IMR-90 (cell line): ENCODE data around the gene THEM4. TPM values are rescaled to one million over a fixed set of nuclear protein-coding genes. Genes with fewer than 3 reads are reported as not detected.

ENCODE experiments used
- ATAC-seq: fragments of 200-7000 bp; cut with Tn5 transposase; 2 replicates; pipeline ENCODE4 v1.9.1; 2020; ENCODE audit warnings: low read depth, mild to moderate bottlenecking, moderate library complexity
- BruUV-seq: library from RNA; stranded (reverse); fragments of 400-500 nt; replicated peaks from 2 replicates; lab custom pipeline; 2021; lab: Mats Ljungman, UMichigan
- CTCF ChIA-PET: fragments of 300-600 bp; formaldehyde crosslinking; extraction: SDS; loops from one replicate; lab custom pipeline; 2021; ENCODE audit warnings: antibody characterized with exemption; lab: Yijun Ruan, JAX
- POLR2A ChIA-PET: fragments of 300-600 bp; sonication (Branson Sonifier 250); formaldehyde crosslinking; loops from one replicate; lab custom pipeline; 2022; ENCODE audit warnings: antibody characterized with exemption; ENCODE audit not compliant: unreplicated experiment; lab: Charles Lee
- DNase-seq: peaks from one replicate; pipeline ENCODE4 v3.0.0; 2013
- H2AFZ ChIP-seq: replicated peaks from 2 replicates; pipeline ENCODE3; 2013; ENCODE audit warnings: low read length, mild to moderate bottlenecking; ENCODE audit not compliant: poor library complexity
- H2AK5ac ChIP-seq: 2 replicates; pipeline ENCODE4 v1.6.1; 2013; ENCODE audit warnings: low read depth, low read length, inconsistent platforms
- H2AK9ac ChIP-seq: replicated peaks from 2 replicates; pipeline ENCODE3; 2013; ENCODE audit warnings: mild to moderate bottlenecking, low read depth, low read length, moderate library complexity; ENCODE audit not compliant: poor library complexity
- H2BK120ac ChIP-seq: 2 replicates; pipeline ENCODE4 v1.6.1; 2013; ENCODE audit warnings: low read depth, low read length, inconsistent platforms
- H2BK15ac ChIP-seq: 3 replicates; pipeline ENCODE4 v1.6.1; 2013; ENCODE audit warnings: low read depth, low read length, inconsistent platforms
- H2BK20ac ChIP-seq: 2 replicates; pipeline ENCODE4 v1.6.1; 2013; ENCODE audit warnings: low read depth, mild to moderate bottlenecking, inconsistent platforms, low read length, moderate library complexity
- H2BK5ac ChIP-seq: 2 replicates; pipeline ENCODE4 v1.6.1; 2013; ENCODE audit warnings: mild to moderate bottlenecking, low read depth, low read length, inconsistent platforms; ENCODE audit not compliant: poor library complexity, severe bottlenecking
- H3K14ac ChIP-seq: replicated peaks from 2 replicates; pipeline ENCODE4 v1.6.1; 2013; ENCODE audit warnings: low read depth, low read length, inconsistent platforms
- H3K18ac ChIP-seq: 2 replicates; pipeline ENCODE4 v1.6.1; 2013; ENCODE audit warnings: low read depth, low read length, control low read depth
- H3K23ac ChIP-seq: 2 replicates; pipeline ENCODE4 v1.6.1; 2013; ENCODE audit warnings: low read depth, low read length, inconsistent platforms
- H3K27ac ChIP-seq: 2 replicates; pipeline ENCODE4 v1.5.1; 2013; ENCODE audit warnings: mild to moderate bottlenecking, control low read depth, low read length; ENCODE audit not compliant: insufficient read depth
- H3K27me3 ChIP-seq: 2 replicates; pipeline ENCODE4 v1.6.1; 2013; ENCODE audit warnings: low read length; ENCODE audit not compliant: control insufficient read depth, insufficient read depth
- H3K36me3 ChIP-seq: 2 replicates; pipeline ENCODE4 v1.6.1; 2013; ENCODE audit warnings: low read length, mixed read lengths; ENCODE audit not compliant: control insufficient read depth, insufficient read depth
- H3K4ac ChIP-seq: 2 replicates; pipeline ENCODE4 v1.6.1; 2013; ENCODE audit warnings: low read depth, low read length, inconsistent platforms
- H3K4me1 ChIP-seq: 2 replicates; pipeline ENCODE4 v1.6.1; 2013; ENCODE audit warnings: low read length, mixed read lengths; ENCODE audit not compliant: control insufficient read depth, insufficient read depth
- H3K4me2 ChIP-seq: 2 replicates; pipeline ENCODE4 v1.6.1; 2013; ENCODE audit warnings: low read depth, mild to moderate bottlenecking, control low read depth, low read length, moderate library complexity
- H3K4me3 ChIP-seq: 2 replicates; pipeline ENCODE4 v1.5.1; 2013; ENCODE audit warnings: low read depth, mild to moderate bottlenecking, control low read depth, low read length, moderate library complexity; ENCODE audit not compliant: insufficient read depth
- H3K56ac ChIP-seq: 2 replicates; pipeline ENCODE4 v1.6.1; 2013; ENCODE audit warnings: low read length, inconsistent platforms; ENCODE audit not compliant: insufficient read depth; ENCODE audit errors: extremely low read depth
- H3K79me1 ChIP-seq, 2 experiments: 2 replicates each; pipeline ENCODE4 v1.6.1; 2013; ENCODE audit warnings: low read length in 2 of 2, inconsistent platforms in 1 of 2, low read depth in 1 of 2
- H3K9ac ChIP-seq: 2 replicates; pipeline ENCODE4 v1.6.1; 2013; ENCODE audit warnings: low read depth, low read length, control low read depth
- H3K9me1 ChIP-seq: 2 replicates; pipeline ENCODE4 v1.6.1; 2013; ENCODE audit warnings: low read length, inconsistent platforms; ENCODE audit not compliant: insufficient read depth
- H3K9me3 ChIP-seq: 2 replicates; pipeline ENCODE4 v1.6.1; 2013; ENCODE audit warnings: low read length; ENCODE audit not compliant: control insufficient read depth, insufficient read depth
- H4K20me1 ChIP-seq: 2 replicates; pipeline ENCODE4 v1.6.1; 2013; ENCODE audit warnings: low read length, inconsistent platforms; ENCODE audit not compliant: insufficient read depth
- H4K5ac ChIP-seq: 2 replicates; pipeline ENCODE4 v1.6.1; 2013; ENCODE audit warnings: mild to moderate bottlenecking, low read depth, low read length, control low read depth
- H4K8ac ChIP-seq, 2 experiments: 2 replicates each; pipeline ENCODE4 v1.6.1; 2013; ENCODE audit warnings: low read depth in 2 of 2, low read length in 2 of 2, control low read depth in 1 of 2, inconsistent platforms in 1 of 2
- H4K91ac ChIP-seq: 2 replicates; pipeline ENCODE4 v1.6.1; 2013; ENCODE audit warnings: low read depth, low read length, inconsistent platforms; ENCODE audit not compliant: insufficient read depth
- BHLHE40 ChIP-seq: fragments of 150-350 bp; IDR thresholded peaks from 2 replicates; pipeline ENCODE4 v1.6.1; 2016; ENCODE audit warnings: mild to moderate bottlenecking, low read depth, low read length
- CEBPB ChIP-seq: IDR thresholded peaks from 2 replicates; pipeline ENCODE4 v1.6.1; 2012; ENCODE audit warnings: low read depth, low read length, improper control_type of control experiment
- CHD1 ChIP-seq: IDR thresholded peaks from 2 replicates; pipeline ENCODE4 v1.6.1; 2012; ENCODE audit warnings: low read depth, low read length, improper control_type of control experiment
- FOS ChIP-seq: fragments of 150-350 bp; IDR thresholded peaks from 2 replicates; pipeline ENCODE4 v1.6.1; 2016; ENCODE audit warnings: low read depth, low read length
- MAFK ChIP-seq: IDR thresholded peaks from 2 replicates; pipeline ENCODE4 v1.6.1; 2012; ENCODE audit warnings: low read depth, low read length, improper control_type of control experiment
- MAZ ChIP-seq: IDR thresholded peaks from 2 replicates; pipeline ENCODE4 v1.6.1; 2012; ENCODE audit warnings: low read depth, mild to moderate bottlenecking, low read length, improper control_type of control experiment, moderate library complexity, borderline replicate concordance
- MXI1 ChIP-seq: IDR thresholded peaks from 2 replicates; pipeline ENCODE4 v1.6.1; 2012; ENCODE audit warnings: low read depth, mild to moderate bottlenecking, low read length, moderate library complexity, borderline replicate concordance
- NFE2L2 ChIP-seq: fragments of 150-350 bp; IDR thresholded peaks from 2 replicates; pipeline ENCODE4 v1.6.1; 2016; ENCODE audit warnings: low read depth, mild to moderate bottlenecking, low read length
- POLR2A ChIP-seq: IDR thresholded peaks from 2 replicates; pipeline ENCODE4 v1.6.1; 2012; ENCODE audit warnings: mild to moderate bottlenecking, low read depth, low read length
- RAD21 ChIP-seq: IDR thresholded peaks from 2 replicates; pipeline ENCODE4 v1.6.1; 2012; ENCODE audit warnings: low read length, improper control_type of control experiment
- RCOR1 ChIP-seq: IDR thresholded peaks from 2 replicates; pipeline ENCODE4 v1.6.1; 2012; ENCODE audit warnings: mild to moderate bottlenecking, low read length, improper control_type of control experiment; ENCODE audit not compliant: insufficient replicate concordance
- RFX5 ChIP-seq: IDR thresholded peaks from 2 replicates; pipeline ENCODE4 v1.8.0; 2012; ENCODE audit warnings: low read depth, mild to moderate bottlenecking, low read length, moderate library complexity
- SMC3 ChIP-seq: fragments of 150-350 bp; IDR thresholded peaks from 2 replicates; pipeline ENCODE4 v1.6.1; 2016; ENCODE audit warnings: low read depth, mild to moderate bottlenecking, antibody characterized with exemption, low read length, moderate library complexity
- WGBS, 2 experiments: methylation state at CpG; one replicate each; pipeline versions ENCODE4 v1.1.5 to v1.1.7; 2013; ENCODE audit warnings: missing lambda C conversion rate in 2 of 2; ENCODE audit not compliant: insufficient read length in 1 of 2; ENCODE audit errors: extremely low coverage in 2 of 2; 5-methylcytosine and 5-hydroxymethylcytosine counted together
- dilution Hi-C: fragments of 300-500 bp; cut with HindIII; formaldehyde crosslinking; loops from one replicate; pipeline ENCODE4 v1.14.3; 2018; ENCODE audit warnings: low sequenced_read_pairs; ENCODE audit not compliant: unreplicated experiment
- in situ Hi-C: fragments of 300-500 bp; cut with MboI; formaldehyde crosslinking; loops from 3 replicates; pipeline ENCODE4 v1.14.3; 2019; ENCODE audit warnings: low sequenced_read_pairs, inconsistent platforms, mixed read lengths
- intact Hi-C: fragments of 100-400 bp; cut with micrococcal nuclease; formaldehyde crosslinking; loops from 2 replicates; pipeline ENCODE4 v1.10.0; 2022
- polyA plus RNA-seq, 3 experiments: library from polyadenylated mRNA; depleted of rRNA; stranded (reverse); fragments of >200 nt; gene quantifications; 2 replicates each; pipeline ENCODE4 v1.2.3, GENCODE V29; 2012; ENCODE audit warnings: low replicate concordance in 1 of 3
- total RNA-seq: library from RNA; depleted of rRNA; stranded (reverse); fragments of >200 nt; gene quantifications from 2 replicates; pipeline ENCODE4 v1.2.3, GENCODE V29; 2012
- TF ChIP-seq, protein P1 (sequence below): fragments of 150-350 bp; IDR thresholded peaks from 2 replicates; pipeline ENCODE4 v1.6.1; 2016; ENCODE audit warnings: low read depth, mild to moderate bottlenecking, low read length, moderate library complexity, borderline replicate concordance
- TF ChIP-seq, protein P2 (sequence below): fragments of 150-350 bp; IDR thresholded peaks from 2 replicates; pipeline ENCODE4 v1.6.1; 2017; ENCODE audit warnings: mild to moderate bottlenecking, antibody characterized with exemption, low read length, low read depth
- TF ChIP-seq, protein P3 (sequence below): conservative IDR thresholded peaks from 2 replicates; pipeline ENCODE4 v1.5.1; 2012; ENCODE audit warnings: mild to moderate bottlenecking, low read depth, low read length, improper control_type of control experiment

THEM4 gene
- total and polyA plus RNA-seq, 2 of the 4 experiments (the other 2 are of a cell fraction), result 7.3 to 15.7 TPM

DNA sequence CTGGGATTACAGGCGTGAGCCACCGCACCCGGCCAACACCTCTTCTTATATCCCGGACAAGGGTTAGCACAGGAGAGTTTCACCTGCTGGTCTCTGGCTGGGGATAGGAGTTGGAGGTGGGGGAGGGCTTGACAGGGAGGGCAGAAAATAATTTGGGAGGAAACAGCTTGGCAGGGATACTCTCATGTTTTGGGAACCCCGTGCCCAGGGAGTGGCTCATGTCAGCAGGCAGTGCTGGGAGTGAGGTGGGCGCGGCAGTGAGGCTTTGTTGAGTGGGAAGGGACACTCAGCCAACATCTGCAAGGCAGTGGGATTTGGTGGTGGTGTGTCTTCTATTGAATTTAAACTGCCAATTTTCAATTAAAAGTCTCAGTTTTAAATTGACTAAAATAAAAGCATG is 54.7 kb downstream of the THEM4 start:
- Histone ChIP-seq H3K4ac (no peak overlapping the region), H2BK120ac (no peak overlapping the region), H3K4me2 (no peak overlapping the region), H3K4me3 (no peak overlapping the region), H2AFZ (no peak overlapping the region), H3K27me3 (peaks cover 39% of the 10 kb centered on the region), H3K9me3 (no peaks in the 10 kb centered on the region), H3K23ac (no peak overlapping the region), H4K20me1 (no peaks in the 10 kb centered on the region), H3K27ac (no peak overlapping the region), H3K9ac (no peak overlapping the region), H3K56ac (no peak overlapping the region), H3K9me1 (no peaks in the 10 kb centered on the region; the same call in 1 of the 2 replicates), H2BK15ac (no peak overlapping the region), H3K18ac (no peak overlapping the region), H4K91ac (no peak overlapping the region), H3K36me3 (no peaks in the 10 kb centered on the region), H3K79me1 (no peaks in the 10 kb centered on the region), H4K8ac (no peak overlapping the region), H4K5ac (no peak overlapping the region), H3K14ac (no peak overlapping the region), H2BK5ac (no peak overlapping the region), H3K4me1 (peaks cover 1% of the 10 kb centered on the region; the same call in 1 of the 2 replicates), H2BK20ac (no peak overlapping the region), H2AK5ac (no peak overlapping the region), H2AK9ac (no peak overlapping the region)
- no peak for DNase-seq
- WGBS, 2 experiments, result no CpG with 5 or more reads among the region's 7 CpGs
- ChIA-PET CTCF (no interaction called here), POLR2A (no interaction called here)
- intact Hi-C loops (no loop called here), in situ Hi-C loops (no loop called here), dilution Hi-C loops (no loop called here)
- BruUV-seq, result no TSS peak
- ATAC-seq, result no peak
- TF ChIP-seq, protein P1, sequence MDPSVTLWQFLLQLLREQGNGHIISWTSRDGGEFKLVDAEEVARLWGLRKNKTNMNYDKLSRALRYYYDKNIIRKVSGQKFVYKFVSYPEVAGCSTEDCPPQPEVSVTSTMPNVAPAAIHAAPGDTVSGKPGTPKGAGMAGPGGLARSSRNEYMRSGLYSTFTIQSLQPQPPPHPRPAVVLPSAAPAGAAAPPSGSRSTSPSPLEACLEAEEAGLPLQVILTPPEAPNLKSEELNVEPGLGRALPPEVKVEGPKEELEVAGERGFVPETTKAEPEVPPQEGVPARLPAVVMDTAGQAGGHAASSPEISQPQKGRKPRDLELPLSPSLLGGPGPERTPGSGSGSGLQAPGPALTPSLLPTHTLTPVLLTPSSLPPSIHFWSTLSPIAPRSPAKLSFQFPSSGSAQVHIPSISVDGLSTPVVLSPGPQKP, result no peak
- TF ChIP-seq, protein P2, sequence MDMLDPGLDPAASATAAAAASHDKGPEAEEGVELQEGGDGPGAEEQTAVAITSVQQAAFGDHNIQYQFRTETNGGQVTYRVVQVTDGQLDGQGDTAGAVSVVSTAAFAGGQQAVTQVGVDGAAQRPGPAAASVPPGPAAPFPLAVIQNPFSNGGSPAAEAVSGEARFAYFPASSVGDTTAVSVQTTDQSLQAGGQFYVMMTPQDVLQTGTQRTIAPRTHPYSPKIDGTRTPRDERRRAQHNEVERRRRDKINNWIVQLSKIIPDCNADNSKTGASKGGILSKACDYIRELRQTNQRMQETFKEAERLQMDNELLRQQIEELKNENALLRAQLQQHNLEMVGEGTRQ, result no peak
- TF ChIP-seq FOS, result no peak
- TF ChIP-seq, protein P3, sequence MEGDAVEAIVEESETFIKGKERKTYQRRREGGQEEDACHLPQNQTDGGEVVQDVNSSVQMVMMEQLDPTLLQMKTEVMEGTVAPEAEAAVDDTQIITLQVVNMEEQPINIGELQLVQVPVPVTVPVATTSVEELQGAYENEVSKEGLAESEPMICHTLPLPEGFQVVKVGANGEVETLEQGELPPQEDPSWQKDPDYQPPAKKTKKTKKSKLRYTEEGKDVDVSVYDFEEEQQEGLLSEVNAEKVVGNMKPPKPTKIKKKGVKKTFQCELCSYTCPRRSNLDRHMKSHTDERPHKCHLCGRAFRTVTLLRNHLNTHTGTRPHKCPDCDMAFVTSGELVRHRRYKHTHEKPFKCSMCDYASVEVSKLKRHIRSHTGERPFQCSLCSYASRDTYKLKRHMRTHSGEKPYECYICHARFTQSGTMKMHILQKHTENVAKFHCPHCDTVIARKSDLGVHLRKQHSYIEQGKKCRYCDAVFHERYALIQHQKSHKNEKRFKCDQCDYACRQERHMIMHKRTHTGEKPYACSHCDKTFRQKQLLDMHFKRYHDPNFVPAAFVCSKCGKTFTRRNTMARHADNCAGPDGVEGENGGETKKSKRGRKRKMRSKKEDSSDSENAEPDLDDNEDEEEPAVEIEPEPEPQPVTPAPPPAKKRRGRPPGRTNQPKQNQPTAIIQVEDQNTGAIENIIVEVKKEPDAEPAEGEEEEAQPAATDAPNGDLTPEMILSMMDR, result no peak
- TF ChIP-seq RCOR1, result no peak
- TF ChIP-seq MAZ, result no peak
- TF ChIP-seq CHD1, result no peak
- TF ChIP-seq NFE2L2, result no peak
- TF ChIP-seq BHLHE40, result no peak
- no peak for TF ChIP-seq POLR2A
- no peak for TF ChIP-seq MXI1
- TF ChIP-seq SMC3, result no peak
- no peak for TF ChIP-seq RFX5
- TF ChIP-seq CEBPB, result no peak
- no peak for TF ChIP-seq RAD21
- TF ChIP-seq MAFK, result no peak
